Measurements from ENCODE around the gene NKPD1.

The NKPD1 gene

GRCh38 chr19:45160870-45161737 lies at the start of gene NKPD1:
Gene NKPD1, minus strand, starts transcription at chr19:45160982. Its CDS starts 832 bp downstream, at chr19:45160150.
- no peak for DNase-seq (ENCODE audit: low read depth in 2 of 2)

GRCh38 chr19:45206328-45206727 lies 45.5 kb upstream of the NKPD1 start:
- no peak for DNase-seq (ENCODE audit: low read depth in 2 of 2)

- DNase-seq (ENCODE audit: low read depth in 2 of 2) = no peak
Measured at GRCh38 chr19:45205810-45206209, 45.0 kb upstream of the NKPD1 start.

GRCh38 chr19:45202637-45203036 lies 41.9 kb upstream of the NKPD1 start:
- no peak for DNase-seq (ENCODE audit: low read depth in 2 of 2)

- DNase-seq (ENCODE audit: low read depth in 2 of 2) = no peak
Measured at GRCh38 chr19:45200568-45200967, 39.8 kb upstream of the NKPD1 start.

- DNase-seq (ENCODE audit: low read depth in 2 of 2) = no peak
Measured at GRCh38 chr19:45195764-45196163, 35.0 kb upstream of the NKPD1 start.

- no peak for DNase-seq (ENCODE audit: low read depth in 2 of 2)
Measured at GRCh38 chr19:45191375-45191774, 30.6 kb upstream of the NKPD1 start.

GRCh38 chr19:45189971-45190370 lies 29.2 kb upstream of the NKPD1 start:
- no peak for DNase-seq (ENCODE audit: low read depth in 2 of 2)

GRCh38 chr19:45187421-45188100 lies 26.8 kb upstream of the NKPD1 start:
- DNase-seq (ENCODE audit: low read depth in 2 of 2) = no peak

- no peak for DNase-seq (ENCODE audit: low read depth in 2 of 2)
Measured at GRCh38 chr19:45186509-45187334, 25.9 kb upstream of the NKPD1 start.

- no peak for DNase-seq (ENCODE audit: low read depth in 2 of 2)
Measured at GRCh38 chr19:45184115-45184514, 23.3 kb upstream of the NKPD1 start.

GRCh38 chr19:45182758-45183157 lies 22.0 kb upstream of the NKPD1 start:
- no peak for DNase-seq (ENCODE audit: low read depth in 2 of 2)

GRCh38 chr19:45180936-45181335 lies 20.2 kb upstream of the NKPD1 start:
- no peak for DNase-seq (ENCODE audit: low read depth in 2 of 2)

GRCh38 chr19:45179892-45180370 lies 19.1 kb upstream of the NKPD1 start:
- no peak for DNase-seq (ENCODE audit: low read depth in 2 of 2)

- DNase-seq (ENCODE audit: low read depth in 2 of 2) = peak in 1 of 2 donors; percentile 13
Measured at GRCh38 chr19:45179072-45179891, 18.5 kb upstream of the NKPD1 start.

- peak; percentile 99 to 100 for DNase-seq (ENCODE audit: low read depth in 2 of 2)
Measured at GRCh38 chr19:45178262-45179071, 17.7 kb upstream of the NKPD1 start, which contains the start of gene BLOC1S3. Gene BLOC1S3, plus strand, starts transcription at chr19:45178784. Its CDS starts 513 bp downstream, at chr19:45179297.

GRCh38 chr19:45177817-45178261 lies 17.1 kb upstream of the NKPD1 start, which contains the start of gene TRAPPC6A:
Gene TRAPPC6A, minus strand, starts transcription at chr19:45178237. Its CDS starts 19 bp downstream, at chr19:45178218.
- DNase-seq (ENCODE audit: low read depth in 2 of 2) = no peak

GRCh38 chr19:45175515-45176345 lies 14.9 kb upstream of the NKPD1 start:
- no peak for DNase-seq (ENCODE audit: low read depth in 2 of 2)

- DNase-seq (ENCODE audit: low read depth in 2 of 2) = no peak
Measured at GRCh38 chr19:45173816-45174215, 13.0 kb upstream of the NKPD1 start.
